ENCODE measurements around the gene RBM38.

RBM38 gene

DNA sequence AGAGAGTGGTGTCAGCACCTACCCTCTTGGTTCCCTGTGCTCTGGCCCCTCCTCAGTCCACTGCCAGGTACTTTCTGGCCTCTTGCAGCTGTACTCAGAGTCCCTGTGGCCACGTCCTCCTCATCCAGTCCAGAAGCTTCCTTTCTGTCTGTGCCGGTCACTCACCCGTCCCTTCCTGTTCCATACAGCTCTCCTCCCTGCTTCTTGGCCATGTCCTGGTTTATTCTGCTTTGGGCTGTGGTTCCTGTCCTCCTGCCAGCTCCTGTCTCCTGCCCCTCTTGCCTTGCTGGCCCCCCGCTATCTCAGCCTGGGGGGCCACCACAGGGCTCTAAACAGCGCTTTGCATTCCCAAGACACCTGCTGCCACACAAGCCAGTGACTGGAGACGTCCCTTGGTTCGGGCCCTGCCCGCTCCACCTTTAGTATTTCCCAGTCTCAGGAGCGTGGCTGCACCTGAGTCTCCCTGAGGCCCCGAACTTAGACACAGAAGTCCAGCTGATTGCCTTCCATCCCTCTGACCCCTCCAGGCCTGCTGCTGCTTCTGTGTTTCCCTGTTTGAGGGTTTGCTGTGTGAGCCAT is 15.5 kb upstream of the RBM38 start:
- no peak for DNase-seq

- no peak for DNase-seq
These were observed 13.8 kb upstream of the RBM38 start for GRCh38 chr20:57377350-57377749.

GRCh38 chr20:57378107-57378506 is 13.1 kb upstream of the RBM38 start:
- DNase-seq: no peak

DNA sequence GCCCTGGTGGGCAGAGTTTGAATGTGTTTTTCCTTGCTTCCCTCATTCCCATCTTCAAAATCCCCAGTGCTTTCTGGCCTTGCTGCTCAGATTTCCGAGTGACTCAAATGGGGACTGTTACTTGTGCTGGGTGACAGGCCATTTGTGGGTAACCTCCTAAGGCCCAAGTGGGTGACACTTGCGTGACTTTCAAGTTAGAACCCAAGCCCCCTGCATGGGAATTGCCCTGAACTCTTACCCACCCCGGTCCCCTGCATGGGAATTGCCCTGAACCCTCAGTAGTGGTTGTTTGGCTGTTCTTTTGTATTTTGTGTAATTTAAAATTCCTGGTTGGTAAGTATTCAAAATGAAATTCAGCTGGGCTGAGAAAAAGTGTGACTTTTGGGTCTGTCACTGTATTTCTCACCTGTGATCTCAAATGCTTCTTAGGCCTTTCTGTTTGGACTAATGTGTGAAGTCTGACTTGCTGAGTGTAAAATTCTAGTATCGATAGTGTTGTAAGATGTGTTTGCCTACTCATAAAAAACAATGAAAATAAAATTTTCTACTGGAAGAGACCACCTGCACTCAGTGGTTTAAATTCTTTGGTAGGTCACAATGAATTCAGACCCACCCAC is 12.4 kb upstream of the RBM38 start:
- DNase-seq: no peak

DNA sequence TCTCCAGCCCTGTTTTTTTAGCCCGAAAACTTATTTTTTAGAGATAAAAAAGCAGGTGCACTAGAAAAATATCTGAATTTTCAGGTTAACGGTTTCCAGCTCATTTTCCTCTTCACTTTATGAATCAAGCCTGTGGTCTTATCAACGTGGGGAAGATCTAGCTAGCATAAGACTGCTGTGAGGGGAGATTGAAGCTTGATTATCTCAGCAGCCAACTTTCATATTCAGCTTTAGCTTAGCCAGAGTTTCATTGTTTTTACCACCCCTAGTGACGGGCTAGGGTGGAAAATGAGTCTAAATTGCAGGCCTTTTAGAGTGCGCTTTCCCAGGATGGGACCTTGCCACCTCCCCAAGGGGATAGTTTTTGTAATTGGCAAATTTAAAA is 11.9 kb upstream of the RBM38 start:
- no peak for DNase-seq

DNA sequence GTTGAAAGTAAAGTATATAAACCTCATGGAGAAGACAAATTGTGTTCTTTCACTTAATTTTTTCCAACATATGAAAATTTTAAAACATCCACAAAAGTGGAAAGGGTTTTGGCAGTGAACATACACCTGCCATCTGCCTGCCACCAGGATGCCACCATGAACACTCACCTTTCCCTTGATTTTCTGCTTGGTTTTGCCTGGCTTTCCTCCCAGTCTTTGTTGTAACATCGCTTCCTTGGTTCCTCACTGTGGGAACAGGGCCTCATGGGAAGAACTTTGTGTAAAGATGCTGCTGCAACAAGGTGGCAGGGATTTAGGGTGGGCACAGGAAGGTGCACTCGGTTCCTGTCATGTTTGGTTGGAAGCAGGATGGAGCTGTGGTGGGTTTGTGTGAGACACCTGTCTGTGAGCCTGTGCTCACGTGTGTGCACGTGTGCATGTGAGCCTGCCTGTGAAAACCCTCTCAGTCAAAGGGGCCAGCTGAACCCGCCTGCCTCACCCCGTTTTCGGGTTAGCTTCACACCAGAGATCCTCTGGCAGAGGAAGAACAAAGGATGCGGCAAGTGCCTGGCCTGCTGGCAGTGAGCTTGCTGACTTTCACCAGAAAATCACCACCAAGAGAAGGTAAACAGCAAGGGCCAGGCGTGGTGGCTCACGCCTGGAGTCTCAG is 11.0 kb upstream of the RBM38 start:
- no peak for DNase-seq

GRCh38 chr20:57381596-57382503 is 9.3 kb upstream of the RBM38 start:
- DNase-seq: peak; percentile 50

DNA sequence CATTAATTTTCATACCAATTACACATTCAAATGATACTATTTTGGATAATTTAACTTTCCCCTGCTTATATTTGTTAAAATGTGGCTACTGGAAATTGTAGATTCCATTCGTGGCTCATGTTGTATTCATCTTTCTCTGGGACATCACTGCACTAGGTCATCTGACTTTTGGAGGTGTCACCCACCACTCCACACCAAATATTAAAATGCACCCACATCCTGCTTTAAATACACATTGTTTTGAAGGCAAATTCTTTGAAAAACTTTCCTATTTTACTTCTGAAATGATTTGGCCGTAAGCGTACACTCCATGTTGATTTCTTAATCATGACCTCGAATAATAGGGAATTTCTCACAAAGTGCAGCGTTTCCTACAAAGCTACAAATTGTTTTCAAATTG is 8.7 kb upstream of the RBM38 start:
- no peak for DNase-seq

GRCh38 chr20:57383447-57384347 is 7.5 kb upstream of the RBM38 start:
- DNase-seq: no peak

DNA sequence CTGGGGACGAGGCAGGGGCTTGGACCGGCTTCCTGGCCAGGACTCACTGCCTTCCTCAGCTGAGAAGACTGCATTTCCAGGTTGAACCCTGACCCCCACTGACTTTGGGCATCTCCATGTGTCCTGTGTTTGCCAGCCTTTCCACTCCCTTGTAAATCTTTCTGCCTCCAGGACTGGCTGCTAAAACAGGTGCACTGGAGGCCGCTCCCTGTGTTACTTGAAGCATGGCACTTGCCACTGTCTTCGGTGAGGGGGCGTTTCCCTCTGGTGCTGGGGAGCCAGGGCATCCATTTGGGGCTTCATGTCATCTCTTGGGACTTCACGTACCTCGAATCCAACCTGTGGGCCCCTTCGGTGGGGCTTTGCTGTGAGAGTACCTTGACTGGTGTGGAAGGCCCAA is 6.7 kb upstream of the RBM38 start:
- DNase-seq: no peak

DNA sequence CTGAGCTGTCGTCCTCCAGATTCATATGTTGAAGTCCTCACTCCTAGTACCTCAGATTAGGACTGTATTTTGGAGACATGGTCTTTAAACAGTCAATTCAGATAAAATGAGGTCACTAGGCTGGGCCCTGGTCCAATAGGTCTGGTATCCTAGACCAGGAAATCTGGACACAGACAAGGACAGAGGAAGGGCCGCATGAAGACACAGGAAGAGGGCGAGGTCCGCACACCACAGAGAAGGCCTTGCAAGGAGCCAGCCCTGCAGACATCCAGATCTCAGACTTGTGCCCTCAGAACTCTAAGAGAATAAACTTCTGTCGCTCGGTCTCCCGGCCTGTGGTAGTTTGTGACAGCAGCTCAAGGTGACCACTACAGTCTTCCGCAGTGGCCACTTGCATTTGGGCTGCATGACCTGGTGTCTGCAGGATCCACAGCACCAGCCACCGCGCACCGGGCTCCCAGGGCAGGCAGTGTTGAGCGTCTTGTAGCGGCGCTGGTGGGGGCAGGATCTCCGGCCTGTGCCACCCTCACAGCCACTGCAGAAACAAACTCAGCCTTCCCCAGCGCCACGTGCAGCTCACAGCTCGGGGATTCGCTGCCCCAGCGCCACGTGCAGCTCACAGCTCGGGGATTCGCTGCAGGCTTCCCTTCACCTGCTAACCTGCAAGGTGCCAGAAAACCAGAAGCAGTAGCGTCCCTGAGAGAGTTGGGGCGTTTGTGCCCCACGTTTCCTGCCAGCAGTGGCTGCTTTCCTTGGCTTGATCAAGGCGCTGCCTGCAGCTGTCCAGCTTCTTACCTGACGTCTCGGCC is 6.0 kb upstream of the RBM38 start:
- DNase-seq: no peak

DNA sequence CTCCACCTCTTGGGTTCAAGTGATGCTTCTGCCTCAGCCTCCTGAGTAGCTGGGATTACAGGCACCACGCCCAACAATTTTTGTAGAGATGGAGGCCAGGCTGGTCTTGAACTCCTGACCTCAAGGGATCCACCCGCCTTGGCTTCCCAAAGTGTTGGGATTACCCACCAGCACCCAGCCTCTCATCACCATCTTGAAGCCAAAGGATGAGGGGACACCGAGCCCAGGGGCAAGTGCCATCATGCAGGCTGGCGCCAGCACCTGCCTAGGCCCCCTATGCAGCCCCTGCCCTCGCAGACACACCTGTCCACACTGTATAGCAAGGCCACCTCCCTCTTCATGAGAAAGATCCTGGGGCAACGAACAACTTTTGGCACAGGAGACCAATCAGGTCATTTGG is 5.3 kb upstream of the RBM38 start:
- DNase-seq: no peak

GRCh38 chr20:57386762-57387161 is 4.4 kb upstream of the RBM38 start:
- DNase-seq: no peak

- DNase-seq: no peak
These were observed 3.7 kb upstream of the RBM38 start for GRCh38 chr20:57387463-57387862.

GRCh38 chr20:57387945-57388371 is 3.2 kb upstream of the RBM38 start:
- DNase-seq: no peak

DNA sequence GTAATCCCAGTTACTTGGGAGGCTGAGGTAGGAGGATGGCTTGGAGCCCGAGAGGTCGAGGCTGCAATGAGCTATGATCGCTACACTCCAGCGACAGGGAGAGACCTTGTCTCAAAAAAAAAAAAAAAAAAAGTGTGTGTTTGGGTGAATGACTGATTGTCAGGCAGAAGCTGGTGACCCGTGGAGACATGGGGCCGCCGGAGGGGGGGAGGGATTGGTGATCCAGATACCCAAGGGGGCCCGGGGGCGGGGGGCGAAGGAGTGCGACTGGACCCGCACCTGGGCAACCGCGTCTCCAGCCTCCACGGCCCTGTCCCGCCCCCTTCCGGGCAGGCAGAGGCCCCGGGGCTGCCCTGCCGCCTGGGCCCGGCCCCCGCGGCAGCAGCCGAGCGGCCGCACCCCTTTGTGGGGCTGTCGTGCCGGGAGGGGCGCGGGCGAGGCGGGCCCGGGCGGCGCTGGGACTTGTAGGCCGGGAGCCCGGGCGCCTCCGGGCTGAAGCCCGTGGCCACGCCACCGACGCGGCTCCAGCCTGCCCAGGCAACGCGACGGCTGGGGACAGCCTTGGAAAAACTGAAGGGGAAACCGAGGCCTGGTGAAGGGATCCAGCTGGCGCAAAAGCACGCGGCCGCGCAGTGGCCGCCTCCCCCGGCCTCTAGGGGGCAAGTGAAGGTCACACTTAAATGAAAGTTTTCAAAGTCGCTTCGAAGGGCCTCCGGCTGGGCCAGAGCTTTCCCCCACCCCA is 2.1 kb upstream of the RBM38 start:
- no peak for DNase-seq

DNA sequence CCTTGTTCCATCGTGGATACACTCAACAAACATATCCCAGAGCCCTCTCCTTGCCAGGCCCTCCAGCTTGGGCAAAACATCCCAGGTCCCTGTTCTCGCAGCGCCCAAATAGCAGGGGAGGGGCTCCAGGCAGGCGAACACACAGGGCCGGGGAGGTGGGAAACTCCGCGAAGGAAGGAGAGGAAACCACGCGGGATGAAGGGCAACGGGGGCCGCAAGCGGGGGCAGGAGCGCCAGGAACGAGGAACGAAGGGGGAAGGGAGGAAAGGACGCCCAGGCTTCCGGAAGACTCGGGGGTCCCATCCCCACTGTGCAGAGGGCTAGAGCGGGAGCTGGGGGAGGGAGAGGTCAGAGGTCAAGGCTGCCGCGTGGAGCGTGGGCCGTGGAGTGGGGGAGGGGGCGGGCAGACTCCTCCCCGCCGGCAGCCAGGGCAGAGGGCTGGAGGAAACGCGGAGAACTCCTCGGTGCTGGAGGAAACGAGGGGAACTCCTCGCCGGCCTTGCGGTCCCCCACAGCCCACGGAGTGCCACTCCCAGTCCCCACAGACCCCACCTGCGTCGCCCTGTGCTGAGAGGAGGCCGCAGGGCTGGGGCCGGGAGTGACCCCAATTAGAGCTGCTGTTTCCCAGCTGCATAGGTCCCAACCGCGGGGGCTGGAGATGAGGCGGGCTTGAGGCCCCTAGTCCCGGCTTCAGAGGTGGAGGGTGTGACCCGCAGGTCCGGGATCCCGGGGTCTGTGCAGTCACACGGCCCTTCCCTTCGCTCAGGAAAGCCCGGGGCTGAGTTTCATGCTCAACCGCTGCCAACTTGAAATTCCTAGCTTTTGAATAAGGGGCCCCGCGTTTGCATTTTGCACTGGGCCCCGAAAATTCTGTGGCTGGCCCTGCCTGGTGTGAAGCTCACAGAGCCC is 1.2 kb upstream of the RBM38 start:
- no peak for DNase-seq

DNA sequence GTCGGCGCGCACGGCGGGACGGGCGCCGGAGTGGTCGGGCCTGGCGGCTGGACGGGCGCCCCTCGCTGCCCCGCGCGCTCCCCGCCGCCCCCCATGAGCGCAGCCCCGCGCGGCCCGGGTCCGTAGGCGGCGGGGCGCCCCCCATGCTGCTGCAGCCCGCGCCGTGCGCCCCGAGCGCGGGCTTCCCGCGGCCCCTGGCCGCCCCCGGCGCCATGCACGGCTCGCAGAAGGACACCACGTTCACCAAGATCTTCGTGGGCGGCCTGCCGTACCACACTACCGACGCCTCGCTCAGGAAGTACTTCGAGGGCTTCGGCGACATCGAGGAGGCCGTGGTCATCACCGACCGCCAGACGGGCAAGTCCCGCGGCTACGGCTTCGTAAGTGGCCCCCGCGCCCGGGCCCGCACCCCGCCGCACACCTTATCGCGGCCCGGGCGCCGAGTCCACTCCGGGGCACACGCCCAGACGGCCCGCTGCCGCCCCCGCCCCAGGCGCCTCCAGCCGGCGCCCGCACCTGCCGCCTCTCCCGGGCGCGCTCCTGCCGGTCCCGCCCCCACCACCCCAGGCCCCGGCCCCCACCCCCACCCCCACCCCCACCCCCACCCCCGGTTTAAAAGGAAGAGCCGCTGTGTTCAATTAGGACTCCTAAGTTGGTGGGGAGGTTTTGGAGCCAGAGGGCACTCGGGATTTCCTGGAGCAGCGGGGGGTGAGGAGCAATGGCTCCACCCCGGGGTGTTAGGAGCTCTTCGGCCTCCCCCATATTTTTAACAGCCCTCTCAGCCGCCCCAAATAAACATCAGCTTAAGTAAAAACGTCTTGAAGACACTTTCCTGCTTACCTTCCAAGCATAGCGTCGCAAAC is 474 bp downstream of the RBM38 start:
- DNase-seq: no peak

Data from GOT3 (cell line).